Endothelial cell of umbilical vein (primary cell): Measurements from ENCODE around the gene ATRNL1. TPM values are rescaled to one million over a fixed set of nuclear protein-coding genes. Genes with fewer than 3 reads are reported as not detected.

Source experiments
- BruUV-seq: library from RNA; stranded (reverse); fragments of 400-500 nt; replicated peaks from 2 replicates; lab custom pipeline; 2021; lab: Mats Ljungman, UMichigan
- CTCF ChIA-PET: fragments of 300-600, 350-600 bp; sonication (Branson Sonifier 250); formaldehyde crosslinking; loops from one replicate; lab custom pipeline; 2021; ENCODE audit warnings: antibody characterized with exemption, inconsistent platforms; lab: Charles Lee
- POLR2A ChIA-PET: fragments of 300-600, 350-600 bp; sonication (Branson Sonifier 250); formaldehyde crosslinking; loops from one replicate; lab custom pipeline; 2021; ENCODE audit warnings: antibody characterized with exemption, inconsistent platforms; lab: Charles Lee
- DNase-seq: peaks from one replicate; pipeline ENCODE4 v3.0.0-alpha.2; 2011; ENCODE audit warnings: low read depth, low spot score
- FAIRE-seq: peaks from 2 replicates; lab custom pipeline; 2011; peaks lifted over from hg19 to GRCh38; lab: Jason Lieb, UNC
- H2AFZ ChIP-seq: 2 replicates; pipeline ENCODE4 v1.6.0; 2012; ENCODE audit warnings: low read depth, low read length, control low read depth, inconsistent platforms
- H3K27ac ChIP-seq: 2 replicates; pipeline ENCODE4 v1.5.1; 2011; ENCODE audit warnings: low read depth, mild to moderate bottlenecking, control low read depth, low read length, moderate library complexity; ENCODE audit not compliant: insufficient read depth
- H3K27me3 ChIP-seq, 2 experiments: 2 replicates each; pipeline versions ENCODE4 v1.6.0 to v1.6.1; 2011; ENCODE audit warnings: low read length in 2 of 2, mixed read lengths in 1 of 2; ENCODE audit not compliant: control insufficient read depth in 2 of 2, insufficient read depth in 2 of 2
- H3K36me3 ChIP-seq, 2 experiments: 2 replicates in 1 of 2; 3 replicates in 1 of 2; pipeline ENCODE4 v1.5.1; 2011; ENCODE audit warnings: low read length in 2 of 2, mild to moderate bottlenecking in 1 of 2, moderate library complexity in 1 of 2; ENCODE audit not compliant: control insufficient read depth in 2 of 2, insufficient read depth in 2 of 2; ENCODE audit errors: extremely low read depth in 1 of 2
- H3K4me1 ChIP-seq: 3 replicates; pipeline ENCODE4 v1.5.1; 2011; ENCODE audit warnings: mild to moderate bottlenecking, low read length; ENCODE audit not compliant: control insufficient read depth, insufficient read depth; ENCODE audit errors: extremely low read depth
- H3K4me2 ChIP-seq: 2 replicates; pipeline ENCODE4 v1.6.1; 2011; ENCODE audit warnings: low read length, control low read depth, mixed read lengths; ENCODE audit not compliant: insufficient read depth
- H3K4me3 ChIP-seq, 3 experiments: fragments of 200-600 bp in 1 of 3; sonication (generic), shearing (Covaris generic) in 1 of 3; replicated peaks in 1 of 3; 2 replicates each; pipeline ENCODE4 v1.5.1; 2011 to 2016; ENCODE audit warnings: control low read depth in 3 of 3, low read length in 3 of 3, mild to moderate bottlenecking in 2 of 3, inconsistent platforms in 1 of 3, low read depth in 1 of 3, moderate library complexity in 1 of 3; ENCODE audit not compliant: insufficient read depth in 1 of 3
- H3K79me2 ChIP-seq: 2 replicates; pipeline ENCODE4 v1.6.0; 2012; ENCODE audit warnings: low read length, inconsistent platforms; ENCODE audit not compliant: control insufficient read depth, insufficient read depth
- H3K9ac ChIP-seq: replicated peaks from 2 replicates; pipeline ENCODE3; 2011; ENCODE audit warnings: low read length, control low read depth; ENCODE audit not compliant: insufficient read depth; ENCODE audit errors: extremely low read depth
- H3K9me1 ChIP-seq: replicated peaks from 3 replicates; pipeline ENCODE4 v1.6.0; 2011; ENCODE audit warnings: mild to moderate bottlenecking, low read length; ENCODE audit not compliant: control insufficient read depth, insufficient read depth; ENCODE audit errors: extremely low read depth
- H3K9me3 ChIP-seq: replicated peaks from 2 replicates; pipeline ENCODE4 v1.5.1; 2012; ENCODE audit warnings: low read length, inconsistent platforms; ENCODE audit not compliant: control insufficient read depth, insufficient read depth
- H4K20me1 ChIP-seq: replicated peaks from 2 replicates; pipeline ENCODE3; 2011; ENCODE audit warnings: mild to moderate bottlenecking, low read length; ENCODE audit not compliant: control insufficient read depth, insufficient read depth; ENCODE audit errors: extremely low read depth
- CTCF ChIP-seq, 2 donors: IDR thresholded peaks; 1 replicate in 1 of 2; 2 replicates in 1 of 2; pipeline ENCODE4 v1.5.1; 2011; ENCODE audit warnings: low read length in 2 of 2, mild to moderate bottlenecking in 2 of 2, moderate library complexity in 2 of 2, control low read depth in 1 of 2, inconsistent platforms in 1 of 2, low read depth in 1 of 2; ENCODE audit not compliant: insufficient read depth in 1 of 2; ENCODE audit errors: extremely low read depth in 1 of 2
- EZH2 ChIP-seq: IDR thresholded peaks from 2 replicates; pipeline ENCODE4 v1.6.1; 2012; ENCODE audit warnings: borderline replicate concordance, low read depth, mild to moderate bottlenecking, moderate library complexity, low read length, inconsistent platforms; ENCODE audit not compliant: severe bottlenecking
- FOS ChIP-seq: IDR thresholded peaks from 2 replicates; pipeline ENCODE4 v1.6.1; 2011; ENCODE audit warnings: mild to moderate bottlenecking, low read length, moderate library complexity, borderline replicate concordance; ENCODE audit not compliant: insufficient read depth
- GATA2 ChIP-seq: IDR thresholded peaks from 2 replicates; pipeline ENCODE4 v1.7.0; 2011; ENCODE audit warnings: low read depth, mild to moderate bottlenecking, moderate library complexity, mixed read lengths, low read length; ENCODE audit not compliant: insufficient read length, insufficient read depth
- MAX ChIP-seq: IDR thresholded peaks from 2 replicates; pipeline ENCODE4 v1.6.1; 2011; ENCODE audit not compliant: insufficient read depth, insufficient read length
- MYC ChIP-seq: IDR thresholded peaks from one replicate; pipeline ENCODE4 v1.6.1; 2011; ENCODE audit warnings: mild to moderate bottlenecking, low read depth, low read length
- POLR2A ChIP-seq: IDR thresholded peaks from 2 replicates; pipeline ENCODE4 v1.6.1; 2012; ENCODE audit warnings: low read depth, mild to moderate bottlenecking, control low read depth, low read length
- POLR2AphosphoS5 ChIP-seq: IDR thresholded peaks from 2 replicates; pipeline ENCODE4 v1.6.1; 2012; ENCODE audit warnings: low read depth, mild to moderate bottlenecking, control low read depth, low read length, moderate library complexity; ENCODE audit not compliant: insufficient read depth
- dilution Hi-C: fragments of 300-500 bp; cut with MboI; formaldehyde crosslinking; loops from one replicate; pipeline ENCODE4 v1.15.0; 2019; ENCODE audit warnings: low sequenced_read_pairs; ENCODE audit not compliant: extremely low pct_ligation_motif_present
- intact Hi-C: fragments of 100-400 bp; cut with micrococcal nuclease; formaldehyde crosslinking; loops from one replicate; pipeline ENCODE4 v1.10.0; 2022
- polyA plus RNA-seq, 4 experiments: library from polyadenylated mRNA; depleted of rRNA in 3 of 4; stranded (reverse) in 3 of 4; unstranded in 1 of 4; fragments of >200 nt; gene quantifications; 2 replicates each; pipeline versions ENCODE4 v1.2.1 to v1.2.3, GENCODE V29; 2011 to 2012; ENCODE audit warnings: missing spikeins in 1 of 4
- total RNA-seq: library from RNA; stranded (reverse); gene quantifications from 2 replicates; pipeline ENCODE4 v1.2.3, GENCODE V29; 2021

ATRNL1 gene
- total and polyA plus RNA-seq, 2 donors (not counting 3 experiments of a cell fraction or from before 2014, with no cell fraction given): not detected

- Histone ChIP-seq H3K36me3 (no peaks in the 10 kb centered on the region), H3K9ac (no peak overlapping the region), H3K27ac (no peak overlapping the region), H3K9me1 (no peaks in the 10 kb centered on the region), H3K27me3 (no peaks in the 10 kb centered on the region), H4K20me1 (no peaks in the 10 kb centered on the region), H2AFZ (no peak overlapping the region), H3K4me3 (no peak overlapping the region), H3K4me2 (no peak overlapping the region), H3K79me2 (no peaks in the 10 kb centered on the region), H3K9me3 (no peaks in the 10 kb centered on the region), H3K4me1 (no peaks in the 10 kb centered on the region)
- FAIRE-seq (no peak), DNase-seq (no peak)
- TF ChIP-seq POLR2AphosphoS5: no peak
- no peak for TF ChIP-seq MAX
- TF ChIP-seq EZH2: no peak
- TF ChIP-seq FOS: no peak
- no peak for TF ChIP-seq POLR2A
- no peak for TF ChIP-seq CTCF (IDR thresholded peaks at IDR 0.05; ENCODE audit: extremely low read depth in 1 of 2, insufficient read depth in 1 of 2, low read depth in 1 of 2, low read length in 2 of 2)
- TF ChIP-seq MYC: no peak
- no peak for TF ChIP-seq GATA2
- ChIA-PET POLR2A (no interaction called here), CTCF (no interaction called here)
- dilution Hi-C loops (no loop called here), intact Hi-C loops (no loop called here)
- BruUV-seq: no TSS peak
Observed at GRCh38 chr10:115503546-115503945, 410.4 kb downstream of the ATRNL1 start.
